NCI-H2081 (cell line): ENCODE measurements around the gene ADCK1.
A peak's percentile ranks its signal among the peaks of the same experiment; 100 is the strongest.
"Not testable (repeated sequence)": the region's sequence is repeated elsewhere in the genome, so short reads cannot be mapped to it uniquely, and the experiment has no call there.

ENCODE experiments used
- DNase-seq, 2 experiments: peaks; one replicate each; lab custom pipeline; 2025; lab: John Stamatoyannopoulos, UW

ADCK1 gene

DNA sequence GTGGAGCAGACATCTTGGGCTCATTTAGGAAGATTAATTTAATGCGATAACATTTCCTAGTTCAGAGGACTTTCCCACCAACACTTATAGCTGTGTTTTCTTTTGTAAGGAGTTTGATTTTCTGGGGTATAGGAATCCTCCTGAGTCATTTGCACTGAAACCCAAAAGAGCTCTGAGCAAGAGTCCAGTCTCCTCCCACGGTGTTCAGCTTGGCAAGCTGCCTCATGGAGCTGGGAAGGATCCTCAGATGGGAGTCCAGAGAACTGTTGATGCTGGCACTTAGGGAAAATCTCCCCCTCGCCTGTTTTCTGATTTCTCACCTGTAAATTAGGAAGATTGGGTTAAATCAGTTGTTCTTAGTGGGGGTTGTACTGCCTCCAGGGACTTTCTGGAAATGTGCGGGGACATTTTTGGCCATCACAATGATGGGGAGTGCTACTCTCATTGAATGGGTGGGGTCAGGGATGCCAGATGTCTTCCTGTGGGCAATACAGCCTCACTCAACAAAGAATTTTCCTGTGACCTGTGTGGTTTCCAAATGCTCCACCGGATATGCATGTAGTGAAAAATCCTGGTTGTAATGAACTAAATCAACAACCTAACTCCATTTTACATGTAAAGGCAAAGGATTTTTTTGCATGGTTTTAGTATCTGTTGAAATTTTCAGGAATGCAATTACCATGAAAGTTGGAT is 150.6 kb downstream of the ADCK1 start:
- no peak for DNase-seq

DNA sequence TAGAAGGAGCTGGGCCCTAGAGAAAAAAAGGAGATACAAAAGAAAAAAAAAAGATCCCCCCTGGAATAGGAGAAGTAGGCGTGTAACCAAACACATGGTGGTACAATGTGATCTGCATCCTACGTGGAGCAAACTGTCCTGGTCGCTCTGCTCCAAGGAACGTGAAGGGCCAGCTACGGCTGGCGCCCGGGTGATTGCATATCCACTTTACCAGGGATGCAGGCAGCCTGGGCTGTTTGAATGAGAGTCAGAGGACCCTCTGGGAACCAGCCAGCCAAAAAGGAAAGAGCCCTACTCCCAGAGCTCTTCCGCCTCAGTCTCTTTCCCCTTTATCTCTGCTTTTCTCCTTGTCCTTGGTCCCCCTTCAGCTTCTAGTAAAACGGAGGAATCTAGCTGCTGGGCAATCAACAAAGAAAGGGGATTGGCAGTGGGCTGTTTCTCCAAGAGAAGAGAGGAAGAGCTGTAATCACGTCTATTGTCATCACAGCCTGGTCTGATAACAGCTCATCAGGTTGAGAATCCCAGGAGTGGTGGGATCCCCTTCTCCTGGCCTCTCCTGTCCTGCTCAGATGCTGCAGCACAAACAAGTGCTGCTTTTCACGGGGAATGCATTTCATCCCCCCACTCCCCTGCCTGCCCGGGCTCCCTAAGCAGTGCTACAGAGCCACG is 156.0 kb downstream of the ADCK1 start:
- DNase-seq, result no peak

DNA sequence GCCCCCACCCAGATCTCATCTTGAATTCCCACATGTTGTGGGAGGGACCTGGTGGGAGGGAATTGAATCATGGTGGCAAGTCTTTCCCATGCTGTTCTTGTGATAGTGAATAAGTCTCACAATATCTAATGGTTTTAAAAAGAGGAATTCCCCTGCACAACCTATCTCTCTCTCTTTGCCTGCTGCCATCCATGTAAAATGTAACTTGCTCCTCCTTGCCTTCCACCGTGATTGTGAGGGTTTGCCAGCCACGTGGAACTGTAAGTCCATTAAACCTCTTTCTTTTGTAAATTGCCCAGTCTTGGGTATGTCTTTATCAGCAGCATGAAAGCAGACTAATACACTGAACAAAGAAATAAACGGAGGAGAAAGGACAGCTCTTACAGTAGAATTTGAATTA is 159.8 kb downstream of the ADCK1 start:
- not testable (repeated sequence) for DNase-seq

DNA sequence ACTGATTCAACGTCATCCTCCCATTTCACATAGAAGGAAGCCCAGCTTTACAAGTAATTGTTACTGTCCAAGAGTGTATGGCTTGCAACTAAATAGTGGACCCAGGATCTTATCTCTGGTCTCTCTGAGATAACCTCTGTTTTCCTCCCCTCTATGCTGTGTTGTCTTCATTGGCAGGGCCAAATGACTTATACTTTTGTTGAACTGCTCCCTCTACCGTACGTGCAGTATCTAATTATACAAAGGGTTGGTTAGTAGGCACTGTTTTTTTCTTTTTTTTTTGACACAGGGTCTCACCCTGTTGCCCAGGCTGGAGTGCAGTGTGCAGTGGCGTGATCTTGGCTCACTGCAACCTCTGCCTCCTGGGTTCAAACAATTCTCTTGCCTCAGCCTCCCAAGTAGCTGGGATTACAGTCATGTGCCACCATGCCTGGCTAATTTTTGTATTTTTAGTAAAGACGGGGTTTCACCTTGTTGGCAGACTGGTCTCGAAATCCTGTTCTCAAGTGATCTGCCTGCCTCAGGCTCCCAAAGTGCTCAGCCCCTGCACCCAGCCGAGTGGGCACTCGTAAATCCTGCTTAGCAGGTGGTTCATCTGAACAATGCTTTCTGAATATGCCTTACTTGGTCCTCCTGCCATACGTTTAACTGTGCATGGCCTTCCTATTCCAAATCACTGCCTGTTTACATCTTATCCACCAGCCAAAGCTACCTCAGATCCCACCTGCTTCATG is 162.1 kb downstream of the ADCK1 start:
- no peak for DNase-seq

DNA sequence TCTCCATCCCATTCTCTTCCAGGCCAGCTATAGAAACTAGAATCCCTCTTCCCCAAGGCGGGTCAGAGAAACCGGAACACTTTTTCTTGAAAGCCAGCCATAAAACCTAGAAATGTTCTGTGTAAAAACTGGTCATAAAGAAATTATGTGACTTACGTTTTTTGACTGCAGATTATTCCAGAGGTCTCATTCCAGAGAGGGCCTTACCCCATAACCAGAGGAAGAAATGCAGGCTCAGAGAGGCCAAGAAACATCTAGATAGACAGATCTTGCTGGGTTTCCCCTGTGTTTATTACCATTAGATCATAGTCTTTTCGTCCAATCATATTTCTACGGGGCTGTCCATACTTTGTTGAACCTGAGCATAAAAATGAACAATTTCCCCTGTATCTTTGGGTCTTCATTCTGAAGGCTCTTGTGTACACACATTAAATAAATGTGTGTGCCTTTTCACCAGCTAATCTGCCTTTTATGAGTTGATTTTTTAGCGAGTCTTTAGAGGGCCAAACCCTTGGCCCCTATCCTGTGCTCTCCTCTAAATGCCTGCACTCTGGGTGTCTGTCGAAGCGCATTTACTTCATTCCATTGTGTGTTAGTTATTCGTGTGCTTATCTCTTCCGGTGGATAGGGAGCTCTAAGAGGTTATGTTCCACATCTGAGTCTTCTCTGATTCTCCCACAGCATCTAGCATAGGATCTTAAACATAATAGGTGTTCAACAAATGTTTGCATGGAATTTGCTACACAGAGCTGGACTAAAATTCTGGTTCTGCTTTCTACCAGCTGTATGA is 163.0 kb downstream of the ADCK1 start:
- DNase-seq, result no peak

DNA sequence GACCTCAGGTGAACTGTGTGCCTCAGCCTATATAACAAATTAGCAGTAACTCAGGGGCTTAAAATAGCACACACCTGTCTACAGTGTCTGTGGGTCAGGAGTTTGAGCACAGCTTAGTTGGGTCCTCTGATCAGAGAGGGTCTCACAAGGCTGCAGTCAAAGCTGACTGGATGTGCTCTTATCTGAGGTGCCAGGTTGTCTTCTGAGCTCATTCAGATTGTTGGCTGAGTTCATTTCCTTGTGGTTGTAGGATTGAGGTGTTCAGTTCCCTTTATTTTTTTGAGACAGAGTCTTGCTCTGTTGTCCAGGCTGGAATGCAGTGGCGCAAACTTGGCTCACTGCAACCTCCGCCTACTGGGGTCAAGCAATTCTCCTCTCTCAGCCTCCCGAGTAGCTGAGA is 164.7 kb downstream of the ADCK1 start:
- no peak for DNase-seq

DNA sequence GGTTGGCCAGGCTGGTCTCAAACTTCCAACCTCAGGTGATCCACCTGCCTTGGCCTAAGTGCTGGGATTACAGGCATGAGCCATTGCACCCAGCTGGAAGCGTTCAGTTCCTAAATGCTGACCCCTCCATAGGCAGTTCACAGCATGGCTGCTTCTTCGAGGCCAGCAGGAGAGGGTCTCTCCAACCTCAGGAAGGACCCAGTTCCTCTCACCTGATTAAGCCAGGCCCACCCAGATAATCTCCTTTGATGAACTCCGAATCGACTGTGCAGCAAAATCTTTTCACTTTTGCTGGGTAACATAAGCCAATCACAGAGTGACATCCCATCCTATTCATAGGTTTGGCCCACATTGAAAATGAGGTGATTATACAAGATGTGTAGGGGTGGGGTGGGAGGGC is 165.1 kb downstream of the ADCK1 start:
- DNase-seq, result no peak

DNA sequence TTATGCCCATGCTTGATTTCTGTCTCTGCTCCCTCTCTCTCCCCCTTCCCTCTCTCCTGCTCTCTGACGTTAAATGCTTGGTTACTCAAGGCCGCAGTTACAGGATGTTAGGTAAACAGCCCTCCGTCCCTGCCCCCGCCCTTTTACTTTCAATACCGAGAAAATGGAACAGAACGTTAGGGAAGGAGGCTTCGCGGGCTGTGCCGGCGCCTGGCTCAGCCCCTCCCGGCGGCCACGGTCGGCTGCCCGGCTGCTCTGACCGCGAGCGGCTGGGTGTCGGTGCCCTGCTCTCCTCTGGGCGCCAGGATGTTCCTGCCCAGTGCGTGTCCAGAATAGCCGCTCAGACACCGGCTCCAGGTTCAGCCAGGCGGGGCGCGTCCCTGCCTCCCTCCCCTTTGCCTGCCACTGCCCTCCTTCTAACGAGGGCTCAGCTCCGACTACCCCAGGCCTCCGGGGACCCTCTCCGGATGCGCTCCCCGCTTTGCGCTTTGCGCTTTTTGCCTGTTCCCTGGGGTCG is 166.1 kb downstream of the ADCK1 start:
- DNase-seq, result no peak

DNA sequence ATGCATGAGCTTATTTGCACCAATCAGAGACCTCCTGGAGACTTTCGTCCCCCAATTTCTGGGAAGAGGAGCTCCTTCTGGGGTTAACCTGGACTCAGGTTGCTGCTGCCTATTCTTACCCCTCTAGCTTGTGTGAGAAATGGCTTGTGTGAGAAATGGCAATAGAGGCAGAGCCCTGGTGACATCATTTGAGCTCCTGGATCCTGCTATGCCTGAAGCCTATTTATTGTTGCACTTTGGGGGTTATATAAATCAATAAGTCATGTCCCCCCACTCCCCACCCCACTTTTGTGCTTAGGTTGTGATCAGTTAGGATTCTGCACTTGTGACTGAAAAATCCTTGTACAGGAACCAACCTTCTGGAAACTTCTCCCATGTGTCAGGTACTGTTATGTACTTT is 167.2 kb downstream of the ADCK1 start:
- DNase-seq, result no peak

DNA sequence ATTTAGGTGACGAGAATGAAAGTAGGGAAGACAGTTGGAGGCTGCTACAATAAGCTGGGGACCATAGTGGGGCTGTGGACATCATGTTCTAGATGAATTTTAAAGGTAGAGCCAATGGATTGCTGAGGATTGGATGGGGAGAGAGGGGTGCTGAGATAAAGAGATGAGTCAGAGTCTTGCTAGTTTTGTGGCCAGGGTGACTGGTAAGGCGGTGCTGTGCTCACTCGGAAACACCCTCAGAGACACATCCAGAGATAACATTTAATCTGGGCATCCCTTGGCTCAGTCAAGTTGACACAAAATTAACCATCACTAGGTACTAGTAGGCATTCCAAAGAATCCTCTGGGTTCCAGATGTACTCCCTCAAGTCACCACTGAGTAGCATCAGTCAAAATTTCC is 170.7 kb downstream of the ADCK1 start:
- DNase-seq, result no peak

DNA sequence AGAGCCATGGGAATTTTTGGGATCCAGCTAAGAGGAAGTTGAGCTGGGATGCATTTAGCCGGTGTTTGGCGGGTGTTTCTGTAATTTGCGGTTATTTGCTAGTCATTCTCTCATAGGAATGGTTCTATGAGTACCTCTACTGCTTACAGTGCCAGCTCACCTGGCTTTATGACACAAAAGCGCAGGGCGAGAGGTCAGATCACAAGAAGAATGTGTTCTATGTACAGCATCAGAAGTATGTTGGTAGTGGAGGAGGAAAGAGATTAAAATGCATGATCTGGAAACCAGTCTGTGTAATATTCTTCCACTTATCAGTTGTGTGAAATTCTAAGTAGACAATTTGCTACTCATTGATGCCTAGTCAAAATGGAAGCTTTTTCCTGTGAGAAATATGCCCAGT is 173.3 kb downstream of the ADCK1 start:
- no peak for DNase-seq

DNA sequence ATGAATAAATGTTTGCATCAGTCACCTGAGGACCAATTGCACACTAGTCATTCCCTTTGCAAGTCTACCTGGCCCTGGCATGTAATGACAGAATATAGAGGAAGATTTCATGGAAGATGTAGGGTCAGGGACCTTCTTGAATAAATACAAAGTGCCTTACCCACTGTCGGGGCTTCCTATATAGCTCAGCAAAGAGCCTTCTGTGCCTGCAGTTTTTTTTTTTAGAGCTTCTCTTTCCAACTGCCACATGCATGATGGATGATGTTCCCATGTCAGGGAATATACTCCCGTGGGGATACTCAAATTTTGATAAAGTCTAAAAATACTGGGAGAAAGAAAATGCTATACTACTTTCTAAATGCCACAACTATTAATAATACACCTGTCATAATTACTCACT is 176.7 kb downstream of the ADCK1 start:
- no peak for DNase-seq

DNA sequence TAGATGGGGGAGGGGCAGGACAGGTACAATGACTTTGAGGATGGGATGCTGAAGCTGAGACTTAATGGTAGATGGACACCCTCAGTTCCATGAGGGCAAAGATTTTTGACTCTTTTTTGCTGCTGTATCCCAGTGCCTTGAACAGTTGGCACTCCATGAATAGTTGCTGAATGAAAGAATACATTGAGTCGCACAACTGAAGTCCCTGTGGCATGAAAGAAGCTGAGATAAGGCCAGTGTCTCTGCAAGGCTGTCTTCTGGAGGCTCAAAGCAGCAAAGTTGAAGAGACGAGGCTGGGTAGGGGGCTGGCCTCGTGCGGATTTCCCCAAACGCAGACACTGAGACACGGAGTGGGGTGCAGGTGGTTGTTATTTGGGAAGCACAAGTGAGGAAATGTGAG is 179.3 kb downstream of the ADCK1 start:
- no peak for DNase-seq

DNA sequence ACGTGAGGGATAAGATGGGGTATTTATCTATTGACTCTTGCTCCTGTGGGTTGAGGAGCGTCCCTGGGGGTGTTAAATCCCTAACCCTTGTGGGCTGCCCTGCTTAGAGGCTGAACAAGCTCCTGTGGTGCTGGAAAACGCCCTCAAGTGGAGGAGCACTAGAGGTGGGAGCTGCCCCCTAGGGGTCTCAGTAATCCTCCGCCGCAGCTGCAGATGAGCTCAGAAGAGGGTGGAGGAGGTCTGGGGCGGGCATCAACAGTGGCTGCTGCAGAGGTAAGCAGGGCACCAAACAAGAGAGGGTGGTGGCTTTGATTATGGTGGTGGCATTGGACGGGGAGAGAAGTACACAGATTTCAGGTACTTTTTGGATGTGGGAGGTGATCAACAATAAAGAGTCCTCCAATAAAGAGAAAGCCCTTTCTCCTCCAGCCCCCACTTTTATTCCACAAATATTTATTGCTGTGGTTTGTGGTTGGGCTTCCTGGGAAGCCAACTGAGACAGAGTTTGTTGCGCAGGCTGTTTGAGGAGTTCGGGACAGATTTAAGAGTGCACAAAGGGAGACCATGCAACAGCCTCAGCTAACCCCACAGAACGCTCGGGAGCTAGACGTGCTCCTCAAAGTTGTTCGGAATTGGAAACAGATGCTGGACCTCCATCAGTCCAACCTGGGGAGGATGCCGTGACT is 179.9 kb downstream of the ADCK1 start:
- DNase-seq, result no peak

DNA sequence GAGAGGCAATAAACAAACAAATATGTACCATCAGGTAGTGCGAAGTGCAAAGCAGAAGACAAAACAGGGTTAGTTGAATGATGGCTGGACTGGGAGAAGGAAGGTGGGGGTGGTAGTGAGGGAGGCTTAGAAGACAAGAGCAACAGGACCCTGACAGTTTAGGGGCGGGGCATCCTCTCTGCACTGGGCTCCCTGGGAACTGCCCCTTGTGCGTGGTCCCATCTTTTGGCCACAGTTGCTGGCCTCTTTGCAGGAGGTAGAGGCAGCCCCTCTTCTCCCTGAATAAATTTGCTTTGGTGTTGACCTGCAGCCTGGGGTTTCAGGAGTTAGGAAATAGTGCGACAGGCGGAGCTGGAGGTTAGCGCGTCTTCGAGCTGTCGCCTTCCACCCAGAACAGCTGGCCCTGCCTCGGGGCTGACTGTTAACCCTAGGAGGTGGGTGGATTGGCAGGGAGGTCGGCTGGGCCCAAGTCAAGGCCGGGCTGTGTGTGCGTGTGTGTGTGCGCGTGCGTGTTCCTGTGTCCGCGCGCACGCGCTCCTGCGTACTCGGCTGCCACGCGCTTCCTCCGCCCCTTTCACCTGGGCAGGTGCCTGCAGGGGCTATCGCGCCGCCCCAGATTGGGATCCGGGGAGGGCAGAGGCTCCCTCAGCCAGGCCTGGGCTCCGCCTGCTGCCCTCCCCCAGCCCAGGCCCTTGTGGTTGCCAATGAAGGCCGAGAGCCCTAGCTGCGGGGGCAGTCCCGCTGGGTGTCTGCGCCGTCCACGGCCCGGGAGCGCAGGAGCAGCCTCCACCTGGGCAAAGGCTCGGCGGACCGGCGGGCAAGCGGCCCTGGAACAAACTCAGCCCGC is 180.8 kb downstream of the ADCK1 start:
- peak; percentile 38 to 65 for DNase-seq
